Esophagus squamous epithelium (tissue), 4 donors: ENCODE results near the gene ABCA9.

Source experiments
- CTCF ChIP-seq, 6 experiments: fragments of 450-650 bp in 4 of 6; fragments of 200-600 bp in 2 of 6; sonication (generic) in 2 of 6; IDR thresholded peaks; one replicate each; pipeline ENCODE4 v1.5.1; 2016 to 2019; ENCODE audit warnings: antibody characterized with exemption in 6 of 6, mild to moderate bottlenecking in 4 of 6, moderate library complexity in 4 of 6
- POLR2A ChIP-seq, 4 donors: fragments of 450-650 bp; IDR thresholded peaks; one replicate each; pipeline ENCODE4 v1.6.1; 2017; ENCODE audit warnings: antibody characterized with exemption in 4 of 4, mild to moderate bottlenecking in 4 of 4, moderate library complexity in 3 of 4

DNA sequence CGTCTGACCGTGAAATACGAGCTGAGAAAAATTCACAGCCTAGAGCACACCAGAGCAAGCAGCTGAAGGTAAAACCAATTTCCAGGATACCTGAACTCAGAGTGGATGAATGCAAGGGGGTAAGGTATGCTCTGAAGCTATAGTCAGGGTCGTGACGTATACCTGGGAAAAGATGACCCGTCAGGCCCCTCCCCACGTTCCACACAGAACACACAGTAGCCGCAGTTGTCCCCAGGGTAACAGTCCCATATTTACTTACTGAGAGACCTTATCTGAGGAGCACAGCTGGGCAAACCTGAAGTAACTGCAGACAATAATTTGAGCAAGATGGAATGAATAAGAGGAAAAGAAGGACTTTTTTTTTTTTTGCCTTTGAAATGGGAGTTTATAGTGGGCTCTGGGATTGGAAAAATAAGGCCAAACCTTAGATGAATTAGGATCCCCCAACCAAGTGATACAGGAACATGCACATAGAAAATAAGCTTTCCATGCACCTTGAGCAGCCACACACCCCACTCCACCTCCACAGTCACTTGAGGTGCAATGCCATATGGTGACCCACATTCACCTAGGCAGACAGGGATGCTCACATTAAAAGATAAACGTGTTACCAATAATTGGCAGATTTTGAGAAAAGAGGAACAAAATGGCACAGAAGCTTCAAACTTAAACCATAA is 43.0 kb upstream of the ABCA9 start:
- TF ChIP-seq CTCF (IDR thresholded peaks at IDR 0.05) (no peak), POLR2A (IDR thresholded peaks at IDR 0.05) (no peak)
